GM20000 (cell line): ENCODE measurements around the gene DCUN1D3.

Source experiments
- DNase-seq: peaks from one replicate; pipeline ENCODE4 v3.0.0; 2012; ENCODE audit warnings: low spot score
- CTCF ChIP-seq: IDR thresholded peaks from 2 replicates; pipeline ENCODE4 v1.5.1; 2012; ENCODE audit warnings: mild to moderate bottlenecking, control low read depth; ENCODE audit errors: extremely low read depth, missing control alignments

Gene DCUN1D3

GRCh38 chr16:20859699-20860098, 40.5 kb downstream of the DCUN1D3 start:
- no peak for TF ChIP-seq CTCF
- no peak for DNase-seq

- TF ChIP-seq CTCF = no peak
- no peak for DNase-seq
Observed at GRCh38 chr16:20859229-20859628, 40.9 kb downstream of the DCUN1D3 start.

GRCh38 chr16:20857281-20857680, 42.9 kb downstream of the DCUN1D3 start:
- no peak for TF ChIP-seq CTCF
- DNase-seq = no peak

GRCh38 chr16:20854963-20855362, 45.2 kb downstream of the DCUN1D3 start:
- TF ChIP-seq CTCF = no peak
- DNase-seq = no peak

- no peak for DNase-seq
- TF ChIP-seq CTCF = no peak
Observed at GRCh38 chr16:20853981-20854620, 46.1 kb downstream of the DCUN1D3 start.

GRCh38 chr16:20853143-20853542, 47.0 kb downstream of the DCUN1D3 start:
- DNase-seq = no peak
- TF ChIP-seq CTCF = no peak

GRCh38 chr16:20851601-20852000, 48.6 kb downstream of the DCUN1D3 start:
- no peak for DNase-seq
- no peak for TF ChIP-seq CTCF
